HepG2 (cell line): ENCODE results near the gene ODAD4. TPM values are rescaled to one million over a fixed set of nuclear protein-coding genes. Genes with fewer than 3 reads are reported as not detected.
A peak's percentile ranks its signal among the peaks of the same experiment; 100 is the strongest.

Source experiments
- DPF2 ChIP-seq: sonication (generic); formaldehyde crosslinking; IDR thresholded peaks from 2 replicates; pipeline ENCODE4 v1.4.0; 2020; ENCODE audit warnings: mild to moderate bottlenecking, low read depth, missing genetic modification reagents, borderline replicate concordance
- GPBP1L1 ChIP-seq: sonication (generic); formaldehyde crosslinking; IDR thresholded peaks from 2 replicates; pipeline ENCODE4 v1.5.0; 2020; ENCODE audit warnings: mild to moderate bottlenecking, missing genetic modification reagents
- HOXA3 ChIP-seq: sonication (generic); formaldehyde crosslinking; IDR thresholded peaks from 2 replicates; pipeline ENCODE4 v1.5.0; 2020; ENCODE audit warnings: missing genetic modification reagents
- IRX3 ChIP-seq: sonication (generic); formaldehyde crosslinking; IDR thresholded peaks from 2 replicates; pipeline ENCODE4 v1.8.1; 2023; ENCODE audit warnings: mild to moderate bottlenecking, low read depth, missing genetic modification reagents, borderline replicate concordance
- KLF6 ChIP-seq: IDR thresholded peaks from 2 replicates; pipeline ENCODE4 v1.8.0; 2016; ENCODE audit warnings: missing biosample characterization, missing genetic modification reagents
- MXD4 ChIP-seq: IDR thresholded peaks from 2 replicates; pipeline ENCODE4 v1.6.1; 2016; ENCODE audit warnings: mild to moderate bottlenecking, missing biosample characterization, missing genetic modification reagents
- PHF21A ChIP-seq: sonication (generic); formaldehyde crosslinking; IDR thresholded peaks from 2 replicates; pipeline ENCODE4 v1.5.0; 2020; ENCODE audit warnings: mild to moderate bottlenecking, missing genetic modification reagents
- RCOR2 ChIP-seq: IDR thresholded peaks from 2 replicates; pipeline ENCODE4 v1.6.1; 2016; ENCODE audit warnings: missing biosample characterization, missing genetic modification reagents
- SOX5 ChIP-seq: IDR thresholded peaks from 2 replicates; pipeline ENCODE4 v1.6.1; 2016; ENCODE audit warnings: borderline replicate concordance
- SSRP1 ChIP-seq: IDR thresholded peaks from 2 replicates; pipeline ENCODE4 v1.6.1; 2016; ENCODE audit warnings: control low read depth
- STAG1 ChIP-seq: sonication (generic); formaldehyde crosslinking; IDR thresholded peaks from 2 replicates; pipeline ENCODE4 v1.4.0; 2020; ENCODE audit warnings: missing genetic modification reagents
- TGIF2 ChIP-seq: IDR thresholded peaks from 2 replicates; pipeline ENCODE4 v1.6.1; 2016; ENCODE audit warnings: control low read depth, missing compliant biosample characterization
- THAP11 ChIP-seq: IDR thresholded peaks from 2 replicates; pipeline ENCODE4 v1.6.1; 2016; ENCODE audit warnings: missing biosample characterization, missing genetic modification reagents
- THAP9 ChIP-seq: sonication (generic); formaldehyde crosslinking; IDR thresholded peaks from 2 replicates; pipeline ENCODE4; 2020; ENCODE audit warnings: missing genetic modification reagents, mild to moderate bottlenecking, borderline replicate concordance
- TMF1 ChIP-seq: sonication (generic); formaldehyde crosslinking; IDR thresholded peaks from 2 replicates; pipeline ENCODE4 v1.8.1; 2022; ENCODE audit warnings: low read depth, missing genetic modification reagents
- TRAFD1 ChIP-seq: sonication (generic); formaldehyde crosslinking; IDR thresholded peaks from 2 replicates; pipeline ENCODE4 v1.5.1; 2020; ENCODE audit warnings: missing genetic modification reagents, mild to moderate bottlenecking, borderline replicate concordance
- ZNF280B ChIP-seq: sonication (generic); formaldehyde crosslinking; IDR thresholded peaks from 2 replicates; pipeline ENCODE4 v1.5.0; 2020; ENCODE audit warnings: missing genetic modification reagents, mild to moderate bottlenecking, borderline replicate concordance
- ZNF333 ChIP-seq: sonication (generic); formaldehyde crosslinking; IDR thresholded peaks from 2 replicates; pipeline ENCODE4 v1.4.0; 2020; ENCODE audit warnings: mild to moderate bottlenecking, missing genetic modification reagents, borderline replicate concordance
- ZNF660 ChIP-seq: sonication (generic); formaldehyde crosslinking; IDR thresholded peaks from 2 replicates; pipeline ENCODE4 v1.5.1; 2020; ENCODE audit warnings: mild to moderate bottlenecking, low read depth, missing genetic modification reagents, borderline replicate concordance
- ZNF749 ChIP-seq: sonication (generic); formaldehyde crosslinking; IDR thresholded peaks from 2 replicates; pipeline ENCODE4 v1.8.0; 2022; ENCODE audit warnings: mild to moderate bottlenecking, missing genetic modification reagents, moderate library complexity, borderline replicate concordance
- polyA plus RNA-seq, 8 experiments: library from polyadenylated mRNA; depleted of rRNA in 3 of 8; stranded (reverse) in 7 of 8; unstranded in 1 of 8; fragments of >200 nt; fragmentation: Illumina TruSeq in 4 of 8; extraction: Trizol in 4 of 8; gene quantifications; 2 replicates each; pipeline versions ENCODE4 v1.2.1 to v1.2.3, GENCODE V29; 2011 to 2016; ENCODE audit warnings: low read depth in 4 of 8, missing spikeins in 1 of 8, mixed read lengths in 1 of 8; ENCODE audit not compliant: insufficient read depth in 1 of 8
- total RNA-seq, 5 experiments: library from RNA; depleted of rRNA; stranded (reverse); fragments of >200 nt; fragmentation: Illumina TruSeq; extraction: Trizol; gene quantifications; 2 replicates each; pipeline ENCODE4 v1.2.3, GENCODE V29; 2016; ENCODE audit warnings: low read depth in 1 of 5

ODAD4 gene
- total and polyA plus RNA-seq, 2 of the 13 experiments (the other 11 are each of a cell fraction or from before 2014, with no cell fraction given): 0.48 to 0.53 TPM

GRCh38 chr17:41989702-41990419 lies 59.4 kb downstream of the ODAD4 start (continued):
- TF ChIP-seq TRAFD1 (CRISPR knock-in tag) (no peak), STAG1 (CRISPR knock-in tag) (peak; percentile 19; the same call in 1 of the 2 replicates), TGIF2 (CRISPR knock-in tag) (0 out of 2 replicates have a peak, but pooled peaks have one; percentile 40), DPF2 (CRISPR knock-in tag) (0 out of 2 replicates have a peak, but pooled peaks have one; percentile 63), THAP9 (no peak), RCOR2 (CRISPR knock-in tag) (peak; percentile 90), IRX3 (CRISPR knock-in tag) (no peak), TMF1 (CRISPR knock-in tag) (no peak), SOX5 (CRISPR knock-in tag) (peak; percentile 93), ZNF660 (CRISPR knock-in tag) (no peak), HOXA3 (CRISPR knock-in tag) (peak; percentile 58; the same call in 1 of the 2 replicates), ZNF749 (CRISPR knock-in tag) (no peak), GPBP1L1 (CRISPR knock-in tag) (no peak), KLF6 (CRISPR knock-in tag) (peak; percentile 73; the same call in 1 of the 2 replicates), ZNF280B (CRISPR knock-in tag) (no peak), THAP11 (peak; percentile 67; the same call in 1 of the 2 replicates), ZNF333 (no peak), PHF21A (CRISPR knock-in tag) (peak; percentile 96), MXD4 (CRISPR knock-in tag) (0 out of 2 replicates have a peak, but pooled peaks have one; percentile 50), SSRP1 (CRISPR knock-in tag) (peak; percentile 57; the same call in 1 of the 2 replicates)
